ENCODE results near the gene ERBIN.
A peak's percentile ranks its signal among the peaks of the same experiment; 100 is the strongest.

Gene ERBIN

DNA sequence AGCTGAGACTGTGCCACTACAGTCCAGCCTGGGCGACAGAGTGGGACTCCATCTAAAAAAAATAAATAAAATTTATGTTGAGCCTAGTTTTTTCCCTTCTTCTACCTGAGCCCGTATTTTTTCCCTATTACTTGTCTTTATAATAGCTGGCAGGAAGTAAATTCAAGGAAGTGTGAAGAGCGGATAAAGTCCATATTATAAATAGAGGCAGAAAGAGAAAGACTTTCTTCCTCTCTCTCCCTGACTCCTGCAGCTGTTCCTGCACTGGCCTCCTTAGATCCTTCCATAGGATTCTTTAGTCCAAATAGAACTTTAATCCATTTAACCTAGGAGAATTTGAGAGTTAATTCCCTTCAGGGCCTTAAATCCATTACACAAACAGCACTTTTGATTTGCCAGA, 10.3 kb upstream of the ERBIN start:
- no peak for FAIRE-seq
- DNase-seq (ENCODE audit: extremely low spot score, insufficient read length, low read depth), result no peak

DNA sequence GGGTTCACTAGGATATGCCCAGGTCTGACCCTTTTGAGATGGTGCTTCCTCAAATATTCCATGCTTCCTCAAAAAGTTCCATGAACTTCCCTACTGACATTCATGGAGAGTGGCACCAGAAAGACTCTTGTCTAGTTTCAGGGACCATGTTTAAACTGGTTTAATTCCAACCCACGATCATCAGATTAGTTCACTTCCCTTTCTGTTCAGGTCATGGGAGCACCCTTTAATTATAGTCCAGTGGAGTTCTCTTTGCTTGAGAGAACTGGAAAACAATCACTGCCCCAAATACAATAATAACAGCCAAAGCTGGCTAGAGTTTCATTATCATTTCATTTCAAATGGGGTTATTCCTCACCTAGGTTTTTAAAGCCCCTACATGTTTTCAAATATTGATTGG, 9.7 kb upstream of the ERBIN start:
- DNase-seq (ENCODE audit: extremely low spot score, insufficient read length, low read depth) (no peak), FAIRE-seq (no peak)

DNA sequence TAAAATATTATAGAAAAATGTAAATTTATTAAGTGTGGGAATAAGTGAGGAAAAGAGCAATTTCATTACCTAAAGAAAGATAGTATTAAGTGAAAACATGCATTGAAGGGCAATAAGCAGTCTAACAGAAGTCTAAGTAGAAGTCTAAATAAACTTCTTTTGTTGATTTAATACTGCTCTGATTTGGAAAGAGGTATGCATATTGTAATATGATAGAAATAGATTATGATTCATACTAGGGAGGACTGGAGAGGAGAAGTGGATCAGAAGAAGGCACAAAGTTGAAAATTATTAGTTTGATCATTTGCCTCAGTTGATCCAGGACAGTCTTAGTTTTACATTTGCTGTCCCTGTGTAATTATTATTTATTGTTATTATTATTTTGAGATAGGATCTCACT, 6.6 kb upstream of the ERBIN start:
- FAIRE-seq, result no peak
- DNase-seq (ENCODE audit: extremely low spot score, insufficient read length, low read depth), result no peak

DNA sequence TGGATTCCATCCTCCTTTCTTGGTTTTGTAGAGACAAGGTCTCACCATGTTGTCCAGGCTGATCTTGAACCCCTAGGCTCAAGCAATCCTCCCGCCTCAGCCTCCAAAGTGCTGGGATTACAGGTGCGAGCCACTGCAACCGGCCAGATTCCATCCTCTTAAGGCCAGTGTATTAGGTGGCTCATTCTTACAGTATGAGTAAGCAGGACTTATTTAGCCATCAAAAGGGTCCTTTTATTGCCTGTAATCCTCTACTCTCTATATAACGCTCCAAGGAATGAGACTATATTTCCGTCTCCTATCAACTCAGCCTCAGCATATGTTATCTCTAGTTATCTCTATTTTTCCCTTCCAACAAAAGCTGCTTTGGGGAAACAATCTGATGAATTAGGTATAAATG, 3.0 kb upstream of the ERBIN start:
- no peak for DNase-seq (ENCODE audit: extremely low spot score, insufficient read length, low read depth)
- no peak for FAIRE-seq

DNA sequence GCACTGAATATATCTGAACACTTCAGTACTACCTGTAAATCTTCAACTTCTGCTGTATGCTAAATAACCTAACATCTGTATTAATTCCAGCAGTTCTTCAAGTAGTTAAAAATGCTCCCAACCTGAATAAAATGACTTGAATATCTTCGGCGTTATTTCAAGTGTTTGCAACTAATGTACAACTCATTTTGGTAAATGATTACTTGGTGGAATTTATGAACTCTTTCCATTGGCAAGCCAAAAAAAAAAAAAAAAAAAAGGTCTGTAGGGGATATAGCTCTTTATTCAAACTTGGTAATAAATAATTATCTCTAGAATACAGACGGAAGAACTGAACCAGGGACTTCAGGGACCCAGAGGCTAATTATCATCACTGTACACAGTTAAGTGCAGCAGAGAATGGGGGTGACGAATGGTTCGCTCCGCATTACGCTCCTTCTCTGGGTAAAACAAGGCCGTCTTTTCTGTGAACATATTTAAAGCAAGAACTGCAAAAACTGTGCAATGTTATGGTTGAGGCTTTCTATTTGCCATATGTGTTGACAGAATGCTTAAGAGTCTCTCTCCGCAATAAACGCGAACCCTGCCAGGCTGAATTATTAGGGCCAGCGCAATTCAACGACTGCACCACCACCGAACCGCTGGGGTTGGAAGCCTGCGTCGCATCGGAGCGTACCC, 1.9 kb upstream of the ERBIN start:
- no peak for FAIRE-seq

DNA sequence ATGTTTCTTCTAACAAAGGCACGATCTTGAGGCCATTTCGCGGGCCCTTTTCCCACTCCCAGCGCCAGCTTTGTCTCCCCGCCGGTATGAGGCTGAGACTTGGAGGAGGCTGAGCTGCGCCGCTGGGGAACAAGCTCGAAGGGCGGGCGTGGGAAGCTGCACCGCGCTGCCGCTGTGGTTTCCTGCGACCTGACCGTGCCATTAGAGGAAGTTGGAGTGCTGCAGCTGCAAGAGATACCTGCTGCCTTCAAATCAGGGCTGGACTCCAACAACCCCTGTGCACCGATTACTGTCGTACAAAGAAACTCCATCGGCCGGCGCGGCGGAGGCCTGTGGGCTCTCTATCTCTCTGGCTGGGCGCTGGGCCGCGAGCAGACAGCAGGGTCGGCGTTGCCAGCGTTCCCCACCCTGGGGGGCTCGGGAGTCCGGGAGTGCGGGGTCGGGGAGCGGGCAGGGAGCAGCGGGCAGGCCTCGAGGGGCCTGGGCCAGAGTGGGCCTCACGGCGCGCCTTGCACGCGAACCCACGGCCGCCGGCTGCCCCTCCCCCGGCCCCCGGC, 1.3 kb upstream of the ERBIN start:
- FAIRE-seq (peak; percentile 96), DNase-seq (ENCODE audit: extremely low spot score, insufficient read length, low read depth) (peak; percentile 58)

More for the DNA sequence above, 1.9 kb upstream of the ERBIN start:
- DNase-seq (ENCODE audit: extremely low spot score, insufficient read length, low read depth), result no peak

DNA sequence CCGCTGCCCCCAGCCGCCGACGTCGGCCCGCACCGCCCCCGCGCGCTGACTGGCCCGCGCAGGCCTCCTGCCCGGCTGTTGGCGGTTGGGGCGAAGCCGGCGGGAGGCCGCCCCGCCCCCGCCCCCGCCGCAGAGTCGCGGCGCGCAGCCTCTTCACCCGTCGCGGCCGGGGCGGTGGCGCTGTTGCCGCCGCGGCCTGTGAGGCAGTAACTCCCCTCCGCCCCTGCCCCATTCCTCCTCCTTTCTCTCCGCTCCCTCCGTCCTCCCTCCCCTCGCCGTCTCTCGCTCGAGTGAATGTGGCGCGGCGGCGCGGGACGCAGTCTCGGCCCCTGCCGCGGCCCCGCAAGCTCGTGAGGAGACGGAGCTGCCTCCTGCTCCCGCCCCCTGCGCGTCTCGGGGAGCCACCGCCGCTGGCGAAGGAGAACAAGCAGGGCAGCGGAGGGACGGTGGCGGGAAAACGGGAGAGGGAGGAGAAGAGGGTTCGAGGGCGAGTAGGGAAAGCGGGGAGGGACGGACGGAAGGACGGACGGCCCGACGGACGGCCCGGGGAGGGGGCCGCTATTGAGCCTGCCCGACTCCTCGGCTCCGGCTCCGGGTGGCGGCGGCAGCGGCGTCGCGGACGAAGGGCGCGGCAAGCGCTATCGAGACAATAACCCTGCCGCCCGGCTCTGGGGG, 637 bp upstream of the ERBIN start:
- peak; percentile 53 for FAIRE-seq
- DNase-seq (ENCODE audit: extremely low spot score, insufficient read length, low read depth), result peak; percentile 64

DNA sequence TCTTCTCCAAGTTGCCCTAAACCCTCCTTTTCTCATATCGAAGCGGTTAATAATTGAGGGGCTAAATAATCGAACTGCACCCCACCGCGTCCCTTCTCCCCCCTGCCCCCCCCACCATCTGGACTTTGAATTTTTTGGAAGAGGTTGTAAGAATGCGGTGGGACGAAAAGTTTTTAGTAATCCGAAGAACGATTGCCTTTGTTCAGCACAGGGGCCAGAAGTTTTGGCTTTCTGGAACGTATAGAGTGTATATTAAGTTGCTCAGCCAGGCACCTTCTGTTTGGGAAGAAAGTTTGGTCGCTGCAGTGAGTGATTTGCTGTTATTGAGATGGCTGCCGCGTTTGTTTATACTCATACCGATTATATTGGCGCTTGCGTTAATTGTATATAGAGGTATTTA, 518 bp downstream of the ERBIN start:
- FAIRE-seq (peak; percentile 35), DNase-seq (ENCODE audit: extremely low spot score, insufficient read length, low read depth) (no peak)

DNA sequence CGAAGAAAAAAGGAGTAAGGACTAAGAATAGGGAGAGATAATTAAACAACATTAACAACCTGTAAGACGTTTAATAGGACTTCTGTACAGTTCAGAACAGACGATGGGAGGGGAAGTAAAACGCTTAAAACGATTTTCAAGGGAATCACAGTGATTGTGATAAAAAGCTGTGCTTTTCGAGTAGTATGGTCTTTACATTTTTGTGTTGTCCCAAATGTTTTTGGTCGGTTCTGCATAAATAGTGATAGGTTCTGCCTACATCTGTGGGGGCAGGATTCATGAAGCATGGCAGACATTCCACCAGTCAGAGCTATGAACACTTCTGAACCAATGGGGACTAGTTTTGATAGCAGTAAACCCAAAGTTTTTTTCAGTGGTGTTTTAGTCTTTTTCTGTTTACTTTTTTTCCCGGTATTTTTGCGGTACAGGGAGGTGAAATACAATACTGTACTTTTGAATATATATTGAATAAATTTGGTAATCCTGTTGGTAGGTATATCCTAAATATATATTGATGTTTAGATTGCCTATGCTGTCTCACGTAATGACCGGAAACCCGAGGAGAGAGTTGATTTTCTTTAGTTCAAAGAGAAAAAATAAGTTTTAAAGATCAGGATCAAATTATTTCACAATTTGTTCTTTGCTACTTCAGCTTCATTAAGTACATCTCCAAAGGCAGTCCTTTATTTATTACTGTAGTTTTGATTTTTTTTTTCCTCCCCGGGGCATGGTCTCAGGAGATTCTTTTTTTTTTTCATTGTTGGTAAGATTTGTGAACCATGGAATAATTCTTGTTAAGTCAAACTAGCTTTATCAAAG, 1.3 kb downstream of the ERBIN start:
- peak; percentile 90 for FAIRE-seq
- DNase-seq (ENCODE audit: extremely low spot score, insufficient read length, low read depth), result no peak

DNA sequence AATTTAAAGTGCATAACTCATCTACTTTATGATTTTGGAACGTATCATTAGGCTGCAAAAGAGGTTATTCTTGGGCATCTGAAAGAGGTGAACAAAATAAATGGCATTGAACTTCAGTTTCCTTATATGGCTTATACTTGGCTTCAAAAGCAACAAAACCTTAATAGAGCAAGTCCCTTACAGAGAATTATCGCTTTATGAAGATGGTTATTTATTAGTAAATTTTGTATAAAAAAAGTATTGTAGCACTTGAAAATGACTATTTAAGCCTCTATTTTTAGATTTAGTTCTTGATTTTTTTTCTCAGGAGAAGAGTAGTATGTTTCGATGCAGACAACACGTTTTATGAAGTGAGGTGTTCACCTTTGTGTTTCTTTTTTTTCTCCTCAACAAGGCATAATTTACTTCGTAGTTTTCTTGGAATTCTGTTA, 2.0 kb downstream of the ERBIN start:
- no peak for DNase-seq (ENCODE audit: extremely low spot score, insufficient read length, low read depth)

DNA sequence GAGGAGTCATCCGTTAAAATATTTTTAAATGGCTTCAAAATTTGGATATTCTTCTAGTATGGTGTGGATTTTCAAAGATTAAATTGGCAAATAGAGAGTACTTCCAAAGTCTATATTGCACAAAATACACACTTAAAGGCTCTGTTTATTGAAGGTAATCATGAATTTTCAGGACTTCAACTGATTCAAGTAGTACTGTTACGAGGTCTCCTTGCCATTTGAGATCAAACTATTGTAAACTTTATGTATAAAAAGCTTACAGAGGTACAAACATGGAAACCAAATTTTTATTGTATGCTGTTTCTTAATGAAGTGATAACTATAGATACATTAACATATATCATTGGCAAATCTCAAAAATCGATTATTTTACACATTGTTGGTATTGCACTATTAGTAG, 2.5 kb downstream of the ERBIN start:
- no peak for DNase-seq (ENCODE audit: extremely low spot score, insufficient read length, low read depth)
- no peak for FAIRE-seq

More for the DNA sequence above, 2.0 kb downstream of the ERBIN start:
- FAIRE-seq, result peak; percentile 18

DNA sequence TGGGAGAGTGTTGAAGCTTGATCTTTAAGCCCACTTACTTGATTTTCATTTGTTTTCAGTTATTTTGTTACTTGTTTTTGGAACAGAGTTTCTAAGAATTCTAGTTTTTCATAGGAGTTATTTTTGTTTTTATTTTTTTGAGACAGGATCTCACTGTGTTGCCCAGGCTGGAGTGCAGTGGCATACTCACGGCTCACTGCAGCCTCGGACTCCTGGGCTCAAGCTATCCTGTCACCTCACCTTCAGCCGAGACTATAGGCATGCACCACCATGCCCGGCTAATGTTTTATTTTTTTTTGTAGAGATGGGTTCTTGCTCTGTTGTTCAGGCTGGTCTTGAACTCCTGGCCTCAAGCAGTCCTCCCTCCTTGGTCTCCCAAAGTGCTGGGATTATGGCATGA, 6.3 kb downstream of the ERBIN start:
- FAIRE-seq, result peak; percentile 31
- DNase-seq (ENCODE audit: extremely low spot score, insufficient read length, low read depth), result no peak

DNA sequence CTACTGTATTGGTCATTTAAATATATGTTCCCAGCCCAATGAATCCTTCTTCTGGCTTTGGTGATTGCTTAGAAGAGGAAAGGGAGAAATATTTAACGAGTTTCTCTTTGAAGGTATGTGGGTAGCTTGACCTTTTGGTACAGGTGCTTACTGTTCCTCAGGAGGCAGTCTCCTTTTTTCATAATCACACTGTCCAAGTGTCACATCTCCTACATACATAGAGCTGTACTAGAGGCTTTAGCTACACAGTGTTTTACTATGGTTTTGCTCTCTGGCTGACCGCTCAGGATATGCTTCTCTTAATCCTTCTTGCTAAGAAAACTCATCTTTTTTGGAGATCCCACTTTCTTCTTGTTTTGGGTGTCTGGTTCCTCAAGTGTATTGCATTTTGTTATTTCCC, 6.9 kb downstream of the ERBIN start:
- DNase-seq (ENCODE audit: extremely low spot score, insufficient read length, low read depth), result no peak
- FAIRE-seq, result no peak

DNA sequence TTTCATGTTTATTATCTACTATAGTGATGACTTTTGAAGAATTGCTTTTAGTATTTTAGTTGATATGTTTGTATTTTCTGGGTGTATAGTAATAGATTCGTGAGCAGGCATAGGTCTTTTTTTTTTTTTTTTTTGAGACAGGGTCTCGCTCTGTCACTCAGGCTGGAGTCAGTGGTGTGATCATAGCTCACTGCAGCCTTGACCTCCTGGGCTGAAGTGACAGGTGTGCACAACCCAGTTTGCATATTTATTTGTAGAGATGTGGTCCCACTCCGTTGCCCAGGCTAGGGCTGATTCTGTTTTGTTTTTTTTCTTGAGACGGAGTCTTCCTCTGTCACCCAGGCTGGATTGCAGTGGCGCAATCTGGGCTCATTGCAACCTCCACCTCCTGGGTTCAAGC, 11.9 kb downstream of the ERBIN start:
- FAIRE-seq (no peak), DNase-seq (ENCODE audit: extremely low spot score, insufficient read length, low read depth) (no peak)

DNA sequence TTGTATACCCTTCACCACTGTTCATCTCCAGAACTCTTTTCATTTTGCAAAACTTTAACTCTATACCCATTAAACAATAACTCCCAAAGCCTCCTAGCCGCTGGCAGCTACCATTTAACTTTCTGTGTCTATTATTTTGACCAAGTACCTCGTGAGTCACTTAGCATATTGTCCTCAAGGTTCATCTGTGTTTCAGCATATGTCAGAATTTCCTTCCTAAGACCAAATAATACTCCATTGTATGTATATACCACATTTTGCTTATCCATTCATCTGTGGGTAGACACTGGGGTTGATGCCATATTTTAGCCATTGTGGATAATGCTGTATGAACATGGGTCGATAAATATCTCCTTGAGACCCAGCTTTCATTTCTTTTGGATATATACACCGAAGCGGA, 17.4 kb downstream of the ERBIN start:
- no peak for FAIRE-seq
- no peak for DNase-seq (ENCODE audit: extremely low spot score, insufficient read length, low read depth)

DNA sequence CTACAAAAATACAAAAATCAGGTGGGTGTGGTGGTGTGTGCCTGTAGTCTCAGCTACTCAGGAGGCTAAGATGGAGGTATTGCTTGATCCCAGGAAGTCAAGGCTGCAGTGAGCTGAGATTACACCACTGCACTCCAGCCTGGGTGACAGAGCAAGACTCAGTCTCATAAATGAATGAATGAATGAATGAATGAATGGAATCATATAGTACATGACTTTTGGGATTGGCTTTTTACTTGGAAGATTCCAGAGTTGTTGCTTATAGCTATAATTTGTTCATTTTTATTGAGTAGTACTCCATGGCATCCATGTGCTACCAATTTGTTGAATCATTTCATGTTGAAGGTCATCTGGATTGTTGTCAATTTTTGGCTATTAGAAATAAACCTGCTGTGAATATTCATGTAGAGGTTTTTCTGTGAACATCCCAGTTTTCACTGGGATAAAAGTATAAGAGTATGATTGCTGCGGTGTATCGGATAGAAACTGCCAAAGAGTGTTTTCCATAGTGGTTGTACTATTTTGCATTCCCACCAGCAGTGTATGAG, 19.9 kb downstream of the ERBIN start:
- DNase-seq (ENCODE audit: extremely low spot score, insufficient read length, low read depth) (no peak), FAIRE-seq (no peak)

DNA sequence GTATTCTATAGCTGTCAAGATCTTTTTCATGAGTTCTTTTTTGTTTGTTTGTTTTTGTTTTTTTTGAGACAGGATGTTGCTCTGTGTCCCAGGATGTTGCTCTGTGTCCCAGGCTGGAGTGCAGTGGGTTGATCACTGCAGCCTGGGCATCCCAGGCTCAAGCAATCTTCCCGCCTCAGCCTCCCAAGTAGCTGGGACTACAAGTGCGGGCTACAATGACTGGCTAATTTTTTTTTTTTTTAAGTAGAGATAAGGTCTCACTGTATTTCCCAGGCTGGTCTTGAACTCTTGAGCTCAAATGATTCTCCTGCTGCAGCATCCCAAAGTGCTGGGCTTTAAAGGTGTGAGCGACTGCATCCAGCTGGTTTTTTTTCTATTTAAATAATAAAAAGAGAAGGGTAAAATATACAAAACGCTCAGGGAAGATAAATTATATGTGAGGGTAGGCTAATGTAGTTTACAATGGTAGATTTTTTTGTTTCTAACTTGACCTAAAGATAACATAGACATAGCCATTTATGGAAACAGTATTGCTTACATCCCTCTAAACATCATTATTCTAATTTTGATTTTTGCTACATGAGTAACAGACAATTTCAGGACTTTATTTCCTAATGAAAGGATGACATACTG, 21.9 kb downstream of the ERBIN start:
- DNase-seq (ENCODE audit: extremely low spot score, insufficient read length, low read depth) (no peak), FAIRE-seq (no peak)

DNA sequence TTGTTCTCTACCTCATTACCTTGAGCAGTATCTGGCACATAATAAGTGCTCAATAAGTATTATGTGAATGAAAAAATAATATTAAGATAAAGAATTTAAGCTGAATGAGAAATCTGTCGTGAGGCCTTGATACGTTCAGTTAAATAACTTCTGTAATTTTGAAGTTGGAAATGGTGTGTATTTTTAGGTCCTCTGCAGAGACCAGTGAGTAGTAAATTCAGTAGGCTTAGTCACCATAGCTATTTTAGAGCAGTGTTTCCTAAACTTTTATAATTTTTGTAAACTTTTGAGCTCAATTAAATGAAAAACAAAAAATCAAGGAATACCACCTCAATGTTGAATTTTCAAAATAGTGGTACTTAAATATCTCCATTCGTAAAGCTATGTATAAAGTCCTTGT, 25.0 kb downstream of the ERBIN start:
- FAIRE-seq (no peak), DNase-seq (ENCODE audit: extremely low spot score, insufficient read length, low read depth) (no peak)

DNA sequence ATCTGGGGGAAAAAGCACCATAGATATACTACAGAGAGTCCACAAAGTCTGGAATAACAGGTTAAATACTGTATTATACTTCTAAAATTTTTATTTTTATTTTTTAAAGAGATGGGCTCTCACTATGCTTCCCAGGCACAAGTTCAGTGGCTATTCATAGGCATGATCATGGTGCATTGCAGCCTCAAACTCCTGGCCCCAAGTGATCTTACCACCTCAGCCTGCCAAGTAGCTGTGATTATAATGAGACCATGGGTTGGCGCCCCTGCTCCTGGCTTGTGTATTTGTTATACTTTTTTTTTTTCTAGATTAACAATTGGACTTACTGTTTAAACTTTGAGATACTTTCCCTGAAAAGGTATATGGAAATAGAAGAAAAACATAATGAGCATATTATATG, 25.9 kb downstream of the ERBIN start:
- DNase-seq (ENCODE audit: extremely low spot score, insufficient read length, low read depth) (no peak), FAIRE-seq (no peak)

DNA sequence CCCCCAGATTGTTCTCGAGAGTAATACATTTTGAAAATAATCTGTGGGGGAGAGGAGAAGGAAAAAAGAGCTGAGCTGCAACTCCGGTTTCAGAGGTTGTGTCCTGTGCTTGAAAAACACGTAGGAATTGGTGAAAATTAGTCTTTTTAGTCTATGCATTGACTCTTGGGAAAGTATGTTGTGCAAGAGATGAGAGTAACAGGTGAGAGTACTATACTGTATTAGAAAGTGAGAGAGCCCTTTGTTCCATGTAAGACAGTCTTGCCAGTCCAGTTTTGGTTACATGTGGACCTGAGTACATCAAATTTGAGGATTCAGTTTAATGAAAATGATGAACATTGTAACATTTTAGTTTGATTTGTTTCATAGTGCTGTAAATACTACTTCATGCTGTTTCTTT, 27.8 kb downstream of the ERBIN start:
- no peak for DNase-seq (ENCODE audit: extremely low spot score, insufficient read length, low read depth)
- no peak for FAIRE-seq
